Transverse colon (tissue), 4 donors: Measurements from ENCODE around the gene NAT10. TPM values are rescaled to one million over a fixed set of nuclear protein-coding genes. Genes with fewer than 3 reads are reported as not detected.

Source experiments
- DNase-seq: peaks from one replicate; pipeline ENCODE4 v3.0.0-alpha.2; 2019
- H3K27ac ChIP-seq, 4 donors: fragments of 200-600 bp; sonication (generic); 2 replicates each; pipeline ENCODE4 v1.5.1; 2016 to 2018; ENCODE audit warnings: inconsistent platforms in 4 of 4
- H3K27me3 ChIP-seq: fragments of 200-600 bp; sonication (generic); 2 replicates; pipeline ENCODE4 v1.5.1; 2017; ENCODE audit warnings: inconsistent platforms
- H3K36me3 ChIP-seq, 4 donors: fragments of 200-600 bp; sonication (generic); 2 replicates each; pipeline ENCODE4 v1.5.1; 2017 to 2019; ENCODE audit warnings: inconsistent platforms in 4 of 4
- H3K4me1 ChIP-seq, 4 donors: fragments of 200-600 bp; sonication (generic); 2 replicates each; pipeline ENCODE4 v1.5.1; 2017 to 2020; ENCODE audit warnings: inconsistent platforms in 4 of 4
- H3K4me3 ChIP-seq, 4 donors: fragments of 200-600 bp; sonication (generic); 1 replicate in 1 of 4; 2 replicates in 3 of 4; pipeline versions ENCODE4 v1.5.1 to v1.6.1; 2017 to 2019; ENCODE audit warnings: inconsistent platforms in 4 of 4
- H3K9me3 ChIP-seq, 2 donors: fragments of 200-600 bp; sonication (generic); 2 replicates each; pipeline ENCODE4 v1.5.1; 2017 to 2019; ENCODE audit warnings: inconsistent platforms in 2 of 2
- EP300 ChIP-seq: sonication (generic); formaldehyde crosslinking; IDR thresholded peaks from one replicate; pipeline ENCODE4 v1.6.1; 2017; ENCODE audit warnings: antibody characterized with exemption, low read depth
- POLR2A ChIP-seq: fragments of 450-650 bp; IDR thresholded peaks from one replicate; pipeline ENCODE4 v1.6.1; 2016; ENCODE audit warnings: antibody characterized with exemption, mild to moderate bottlenecking, moderate library complexity
- POLR2AphosphoS5 ChIP-seq, 3 donors: sonication (generic); formaldehyde crosslinking; IDR thresholded peaks; one replicate each; pipeline ENCODE4 v1.6.1; 2016; ENCODE audit warnings: antibody characterized with exemption in 3 of 3
- WGBS, 2 donors: methylation state at CpG; one replicate each; pipeline ENCODE4 v1.1.5; 2018; ENCODE audit warnings: low coverage in 1 of 2; 5-methylcytosine and 5-hydroxymethylcytosine counted together
- in situ Hi-C, 4 donors: fragments of 200-750 bp; cut with MboI; loops; one replicate each; pipeline versions ENCODE4 v1.15.0 to v1.15.1; 2017; ENCODE audit warnings: low sequenced_read_pairs in 3 of 4, low pct_ligation_motif_present in 1 of 4, low pct_unique_long_range_greater_than_20kb in 1 of 4
- intact Hi-C: fragments of 100-400 bp; cut with DNase I; formaldehyde crosslinking; loops from one replicate; pipeline ENCODE4 v1.15.1; 2023; ENCODE audit warnings: low total_unique reads
- total RNA-seq, 4 donors: library from RNA; depleted of rRNA; stranded (reverse); fragments of >200 nt; gene quantifications; one replicate each; pipeline ENCODE4 v1.1.0, GENCODE V29; 2016
- TF ChIP-seq, protein P1 (sequence below), 5 experiments: fragments of 200-600 bp in 3 of 5; fragments of 450-650 bp in 2 of 5; sonication (generic) in 3 of 5; IDR thresholded peaks; 1 replicate in 2 of 5; 2 replicates in 3 of 5; pipeline ENCODE4 v1.5.1; 2016 to 2017; ENCODE audit warnings: antibody characterized with exemption in 5 of 5, inconsistent platforms in 3 of 5, mild to moderate bottlenecking in 2 of 5, moderate library complexity in 1 of 5

NAT10 gene
- total RNA-seq, result 10 to 100 TPM; 16.0 to 40.6 (median 26.9) TPM

GRCh38 chr11:34105079-34105956, at the start of gene NAT10:
Gene NAT10, plus strand, starts transcription at chr11:34105629. Its CDS starts 2,597 bp downstream, at chr11:34108226.
- intact Hi-C loops (loop anchor here (5.0 kb wide), 1 partner anchor 53 kb away; the partner anchor contains the start of gene CAPRIN1), in situ Hi-C loops (loop anchor here in 3 of 4 donors (5.0 to 10.0 kb wide), 2 partner anchors 51 to 108 kb away; partner anchors contain the start of gene CAPRIN1 (in 2 of the 3))

GRCh38 chr11:34056672-34057071, 48.8 kb upstream of the NAT10 start:
- Histone ChIP-seq H3K4me3 (no peak overlapping the region), H3K4me1 (peaks cover 23 to 74% (median 44%) of the 10 kb centered on the region in 4 donors), H3K36me3 (peaks cover 0 to 14% (median 0%) of the 10 kb centered on the region in 4 donors), H3K27ac (no peak overlapping the region), H3K9me3 (no peaks in the 10 kb centered on the region), H3K27me3 (no peaks in the 10 kb centered on the region)
- WGBS, 2 donors, result 7 to 15% methylated on average over 2 of the region's 2 CpGs
- TF ChIP-seq, protein P1, sequence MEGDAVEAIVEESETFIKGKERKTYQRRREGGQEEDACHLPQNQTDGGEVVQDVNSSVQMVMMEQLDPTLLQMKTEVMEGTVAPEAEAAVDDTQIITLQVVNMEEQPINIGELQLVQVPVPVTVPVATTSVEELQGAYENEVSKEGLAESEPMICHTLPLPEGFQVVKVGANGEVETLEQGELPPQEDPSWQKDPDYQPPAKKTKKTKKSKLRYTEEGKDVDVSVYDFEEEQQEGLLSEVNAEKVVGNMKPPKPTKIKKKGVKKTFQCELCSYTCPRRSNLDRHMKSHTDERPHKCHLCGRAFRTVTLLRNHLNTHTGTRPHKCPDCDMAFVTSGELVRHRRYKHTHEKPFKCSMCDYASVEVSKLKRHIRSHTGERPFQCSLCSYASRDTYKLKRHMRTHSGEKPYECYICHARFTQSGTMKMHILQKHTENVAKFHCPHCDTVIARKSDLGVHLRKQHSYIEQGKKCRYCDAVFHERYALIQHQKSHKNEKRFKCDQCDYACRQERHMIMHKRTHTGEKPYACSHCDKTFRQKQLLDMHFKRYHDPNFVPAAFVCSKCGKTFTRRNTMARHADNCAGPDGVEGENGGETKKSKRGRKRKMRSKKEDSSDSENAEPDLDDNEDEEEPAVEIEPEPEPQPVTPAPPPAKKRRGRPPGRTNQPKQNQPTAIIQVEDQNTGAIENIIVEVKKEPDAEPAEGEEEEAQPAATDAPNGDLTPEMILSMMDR (IDR thresholded peaks at IDR 0.05), result no peak
- TF ChIP-seq POLR2AphosphoS5 (IDR thresholded peaks at IDR 0.05), result no peak
- no peak for TF ChIP-seq POLR2A
- TF ChIP-seq EP300, result no peak
- DNase-seq, result no peak
- in situ Hi-C loops (loop anchor here in 3 of 4 donors (10.0 kb wide), 2 partner anchors 48 to 62 kb away; partner anchors contain the start of gene NAT10 (in 2 of the 3)), intact Hi-C loops (no loop called here)

More at GRCh38 chr11:34105079-34105956, at the start of gene NAT10:
- TF ChIP-seq POLR2A (peak; percentile 93), EP300 (no peak), POLR2AphosphoS5 (IDR thresholded peaks at IDR 0.05) (peak; percentile 95 to 98 (median 97))
- TF ChIP-seq, protein P1 (IDR thresholded peaks at IDR 0.05), result peak in 3 of 5 experiments; percentile 14 to 50 (median 31)
- Histone ChIP-seq H3K27me3 (no peaks in the 10 kb centered on the region), H3K9me3 (no peaks in the 10 kb centered on the region), H3K36me3 (peaks cover 0 to 22% (median 10%) of the 10 kb centered on the region in 4 donors), H3K4me3 (peak within 1 kb of the TSS; percentile 41 to 93 (median 75)), H3K27ac (peak within 1 kb of the TSS; percentile 90 to 96 (median 92)), H3K4me1 (peaks cover 7 to 24% (median 18%) of the 10 kb centered on the region in 4 donors)
- 0 to 2% methylated on average over 11 to 55 of the region's 55 CpGs for WGBS, 2 donors
- peak; percentile 98 for DNase-seq

DNA sequence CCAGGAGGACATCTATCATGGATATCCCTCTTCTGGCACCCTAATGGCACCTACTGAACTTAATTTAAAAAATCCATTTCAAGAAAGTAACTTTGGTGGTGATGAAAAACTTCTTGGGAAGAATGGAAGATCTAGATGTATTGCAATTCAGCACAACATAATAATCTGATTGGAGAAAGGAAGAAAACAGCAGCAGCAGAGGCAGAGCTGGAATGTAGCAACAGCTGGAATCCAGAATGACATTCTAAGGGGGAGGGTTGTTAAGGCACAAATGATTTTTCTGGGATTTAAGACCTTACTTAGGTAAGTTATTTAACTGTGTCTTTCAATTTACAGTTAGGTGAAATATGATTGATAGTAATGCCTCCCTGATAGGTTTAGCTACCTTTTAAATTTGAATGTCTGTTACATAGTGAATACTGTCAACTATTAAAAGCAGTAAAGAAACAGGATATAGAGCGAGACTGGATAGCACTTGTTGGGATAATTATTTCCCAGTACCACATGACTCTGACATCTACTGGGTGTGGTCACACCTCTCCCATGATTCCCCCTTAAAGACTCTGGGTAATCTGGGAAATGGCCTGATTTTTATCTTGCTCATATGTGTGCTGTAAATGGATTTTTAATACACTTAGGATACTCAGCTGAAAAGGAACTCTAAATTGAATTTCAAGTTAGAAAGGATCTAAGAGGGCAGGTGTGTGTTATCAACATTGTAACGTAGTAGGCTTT, 42.2 kb upstream of the NAT10 start:
- Histone ChIP-seq H3K4me3 (no peak overlapping the region), H3K27me3 (no peaks in the 10 kb centered on the region), H3K36me3 (peaks cover 0 to 9% (median 0%) of the 10 kb centered on the region in 4 donors), H3K4me1 (peaks cover 13 to 85% (median 38%) of the 10 kb centered on the region in 4 donors), H3K27ac (no peak overlapping the region), H3K9me3 (no peaks in the 10 kb centered on the region)
- intact Hi-C loops (no loop called here), in situ Hi-C loops (no loop called here)
- no peak for DNase-seq
- no peak for TF ChIP-seq EP300
- TF ChIP-seq POLR2A, result no peak
- TF ChIP-seq, protein P1 (IDR thresholded peaks at IDR 0.05), result no peak
- no peak for TF ChIP-seq POLR2AphosphoS5 (IDR thresholded peaks at IDR 0.05)
- 59 to 76% methylated on average over 2 of the region's 2 CpGs for WGBS, 2 donors
